KMS-11 (cell line): ENCODE results near the gene WASF2.

Source experiments
- H2AFZ ChIP-seq: fragments of 200-600 bp; sonication (generic); 2 replicates; pipeline ENCODE4 v1.6.1; 2016; ENCODE audit warnings: antibody characterized with exemption, mixed run types, low read depth
- H3K27ac ChIP-seq: fragments of 200-600 bp; sonication (generic); 2 replicates; pipeline ENCODE4 v1.6.1; 2016; ENCODE audit warnings: mild to moderate bottlenecking, mixed run types
- H3K27me3 ChIP-seq: fragments of 200-600 bp; sonication (generic); 2 replicates; pipeline ENCODE4 v1.6.1; 2017; ENCODE audit warnings: mild to moderate bottlenecking, low read depth, mixed run types, moderate library complexity; ENCODE audit not compliant: insufficient read depth
- H3K36me3 ChIP-seq: fragments of 200-600 bp; sonication (generic); 2 replicates; pipeline ENCODE4 v1.6.1; 2017; ENCODE audit warnings: mild to moderate bottlenecking, mixed run types; ENCODE audit not compliant: insufficient read depth
- H3K4me1 ChIP-seq: fragments of 200-600 bp; sonication (generic); 2 replicates; pipeline ENCODE4 v1.6.1; 2016; ENCODE audit warnings: mild to moderate bottlenecking, low read depth, mixed run types; ENCODE audit not compliant: poor library complexity, severe bottlenecking
- H3K4me2 ChIP-seq: fragments of 200-600 bp; sonication (generic); 2 replicates; pipeline ENCODE4 v1.7.0; 2016; ENCODE audit warnings: mild to moderate bottlenecking, mixed run types
- H3K4me3 ChIP-seq: fragments of 200-600 bp; sonication (generic); IDR thresholded peaks from 2 replicates; pipeline ENCODE4 v1.6.1; 2017; ENCODE audit warnings: low read depth, low read length, mixed read lengths; ENCODE audit not compliant: insufficient read depth
- H3K79me2 ChIP-seq: fragments of 200-600 bp; sonication (generic); 2 replicates; pipeline ENCODE4 v1.6.1; 2016; ENCODE audit warnings: low read depth, mixed run types; ENCODE audit not compliant: insufficient read depth
- H3K9ac ChIP-seq: fragments of 200-600 bp; sonication (generic); 2 replicates; pipeline ENCODE4 v1.6.1; 2016; ENCODE audit warnings: mild to moderate bottlenecking, mixed run types
- H4K20me1 ChIP-seq: fragments of 200-600 bp; sonication (generic); 2 replicates; pipeline ENCODE4 v1.6.1; 2016; ENCODE audit warnings: mild to moderate bottlenecking, mixed run types; ENCODE audit not compliant: insufficient read depth
- CTCF ChIP-seq: fragments of 200-600 bp; sonication (generic); conservative IDR thresholded peaks from 2 replicates; pipeline ENCODE4 v1.6.1; 2017; ENCODE audit warnings: low read depth, mild to moderate bottlenecking, antibody characterized with exemption, low read length, moderate library complexity, mixed read lengths

WASF2 gene

GRCh38 chr1:27402349-27402754, 87.6 kb downstream of the WASF2 start:
- Histone ChIP-seq H3K27ac (no peak overlapping the region), H3K36me3 (no peaks in the 10 kb centered on the region), H3K27me3 (no peaks in the 10 kb centered on the region), H3K9ac (no peak overlapping the region), H3K79me2 (no peaks in the 10 kb centered on the region), H4K20me1 (no peaks in the 10 kb centered on the region), H3K4me2 (no peak overlapping the region), H2AFZ (no peak overlapping the region), H3K4me1 (no peaks in the 10 kb centered on the region), H3K4me3 (no peak overlapping the region)
- TF ChIP-seq CTCF = no peak

- Histone ChIP-seq H3K4me2 (no peak overlapping the region), H2AFZ (no peak overlapping the region), H3K4me1 (no peaks in the 10 kb centered on the region), H3K79me2 (no peaks in the 10 kb centered on the region), H3K4me3 (no peak overlapping the region), H4K20me1 (no peaks in the 10 kb centered on the region), H3K9ac (no peak overlapping the region), H3K27ac (no peak overlapping the region), H3K36me3 (no peaks in the 10 kb centered on the region), H3K27me3 (no peaks in the 10 kb centered on the region)
- TF ChIP-seq CTCF = no peak
Observed at GRCh38 chr1:27400963-27401341, 89.0 kb downstream of the WASF2 start.

GRCh38 chr1:27400082-27400962, 89.6 kb downstream of the WASF2 start:
- Histone ChIP-seq H3K27me3 (no peaks in the 10 kb centered on the region), H3K27ac (no peak overlapping the region), H4K20me1 (no peaks in the 10 kb centered on the region), H3K4me1 (peaks cover 3% of the 10 kb centered on the region), H3K36me3 (no peaks in the 10 kb centered on the region), H3K9ac (no peak overlapping the region), H3K79me2 (no peaks in the 10 kb centered on the region), H2AFZ (no peak overlapping the region), H3K4me2 (no peak overlapping the region), H3K4me3 (no peak overlapping the region)
- TF ChIP-seq CTCF = no peak

GRCh38 chr1:27399251-27400025, 90.5 kb downstream of the WASF2 start:
- no peak overlapping the region for H3K4me3 ChIP-seq
- H3K79me2 ChIP-seq = no peaks in the 10 kb centered on the region
- peaks cover 7% of the 10 kb centered on the region for H3K4me1 ChIP-seq
- H2AFZ ChIP-seq = no peak overlapping the region
- H4K20me1 ChIP-seq = no peaks in the 10 kb centered on the region
- H3K27me3 ChIP-seq = no peaks in the 10 kb centered on the region
- H3K9ac ChIP-seq = no peak overlapping the region
- no peak overlapping the region for H3K4me2 ChIP-seq
- H3K36me3 ChIP-seq = no peaks in the 10 kb centered on the region
- no peak overlapping the region; the same call in 1 of the 2 replicates for H3K27ac ChIP-seq
- no peak for TF ChIP-seq CTCF
